ENCODE results near the gene NSUN2. TPM values are rescaled to one million over a fixed set of nuclear protein-coding genes. Genes with fewer than 3 reads are reported as not detected.

NSUN2 gene
- total RNA-seq, 1 donor from 2014 or later, result 30.1 TPM

DNA sequence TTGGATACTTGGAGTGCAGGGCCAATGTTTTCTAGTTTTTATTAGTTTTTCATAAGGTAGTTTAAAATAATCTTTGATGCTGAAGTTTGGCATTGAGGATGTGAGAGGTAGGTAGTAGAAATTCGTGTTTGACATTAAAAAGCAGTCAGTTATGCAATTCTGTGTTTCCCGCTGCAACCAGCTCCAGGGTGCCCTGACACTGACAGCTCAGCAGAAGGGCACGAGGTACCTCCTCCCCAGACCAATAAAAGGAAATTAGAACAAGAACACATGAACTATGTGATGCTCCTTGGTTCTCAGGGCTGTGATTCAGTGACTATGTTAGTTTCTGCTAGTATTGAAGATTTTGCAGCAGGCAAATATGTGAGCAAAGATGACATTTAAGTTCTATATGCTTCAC is 40.2 kb downstream of the NSUN2 start:
- intact Hi-C loops (cut with DNase I), result no loop called here
- ATAC-seq (ENCODE audit: poor library complexity), result no peak

DNA sequence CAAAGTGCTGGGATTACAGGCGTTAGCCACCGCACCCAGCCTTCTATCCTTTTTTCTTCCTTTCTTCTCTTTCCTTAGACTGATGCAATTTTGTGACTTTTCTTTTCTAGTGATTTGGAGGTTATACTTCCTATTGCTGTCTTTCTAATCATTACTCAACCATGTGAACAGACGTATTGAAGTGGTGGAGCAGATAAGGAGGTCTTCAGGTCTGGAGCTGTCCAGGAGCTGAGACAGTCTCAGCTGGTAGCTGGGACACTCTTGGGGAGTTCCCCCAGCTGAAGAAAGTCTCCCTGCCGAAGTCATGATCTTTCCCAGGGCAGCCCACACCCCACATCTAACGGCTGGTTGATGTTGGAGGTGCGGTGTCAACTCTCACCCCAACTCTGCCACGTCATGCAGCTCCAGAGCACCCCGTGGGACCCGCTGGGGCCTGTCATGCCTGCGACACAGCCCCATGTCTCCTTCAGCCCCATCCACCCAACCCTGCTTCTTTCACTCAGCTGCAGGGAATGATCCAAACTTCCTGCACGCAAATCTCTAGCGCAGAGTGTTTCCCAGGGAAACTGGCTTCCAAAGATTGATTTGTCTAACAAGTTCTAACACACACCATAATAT is 41.1 kb downstream of the NSUN2 start:
- no peak for DNase-seq
- intact Hi-C loops (cut with DNase I), result no loop called here
- ATAC-seq (ENCODE audit: poor library complexity), result no peak

More for the DNA sequence above, 40.2 kb downstream of the NSUN2 start:
- no peak for DNase-seq

DNA sequence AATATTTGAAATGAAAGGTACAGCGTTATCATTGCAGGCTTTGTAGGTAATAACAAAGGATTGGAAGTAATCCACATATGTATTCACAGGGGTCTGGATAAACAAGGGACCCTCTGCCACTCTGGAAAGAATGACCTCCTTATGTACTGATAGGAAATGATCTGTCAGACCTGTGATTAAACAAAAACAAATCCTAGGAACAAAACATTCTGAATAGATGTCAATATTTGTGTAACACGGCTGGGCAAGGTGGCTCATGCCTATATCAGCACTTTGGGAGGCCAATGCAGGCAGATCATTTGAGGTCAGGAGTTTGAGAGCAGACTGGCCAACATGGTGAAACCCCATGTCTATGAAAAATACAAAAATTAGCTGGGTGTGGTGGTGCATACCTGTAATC is 42.3 kb downstream of the NSUN2 start:
- ATAC-seq (ENCODE audit: poor library complexity) (no peak), DNase-seq (no peak)
- intact Hi-C loops (cut with DNase I), result no loop called here

DNA sequence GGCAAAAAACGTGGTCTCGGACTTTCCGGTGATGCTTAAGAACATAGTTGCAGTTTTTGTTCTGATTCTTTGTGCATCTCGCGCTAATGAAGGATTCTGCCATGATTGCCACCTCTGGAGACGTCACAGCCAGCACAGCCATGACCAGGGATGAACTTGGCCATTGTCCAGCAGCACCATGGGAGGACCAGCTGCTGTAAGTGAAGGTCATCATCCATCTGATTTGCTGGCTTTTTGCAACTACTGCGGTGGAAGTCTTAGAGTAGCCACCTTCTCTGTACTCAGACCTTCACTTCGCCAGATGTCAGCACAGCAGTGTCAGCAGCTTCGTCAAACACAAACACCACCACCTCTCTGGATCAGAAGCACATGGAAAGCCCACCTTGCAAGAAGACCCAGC is 45.7 kb downstream of the NSUN2 start:
- no peak for DNase-seq
- no peak for ATAC-seq (ENCODE audit: poor library complexity)
- intact Hi-C loops (cut with DNase I), result no loop called here

DNA sequence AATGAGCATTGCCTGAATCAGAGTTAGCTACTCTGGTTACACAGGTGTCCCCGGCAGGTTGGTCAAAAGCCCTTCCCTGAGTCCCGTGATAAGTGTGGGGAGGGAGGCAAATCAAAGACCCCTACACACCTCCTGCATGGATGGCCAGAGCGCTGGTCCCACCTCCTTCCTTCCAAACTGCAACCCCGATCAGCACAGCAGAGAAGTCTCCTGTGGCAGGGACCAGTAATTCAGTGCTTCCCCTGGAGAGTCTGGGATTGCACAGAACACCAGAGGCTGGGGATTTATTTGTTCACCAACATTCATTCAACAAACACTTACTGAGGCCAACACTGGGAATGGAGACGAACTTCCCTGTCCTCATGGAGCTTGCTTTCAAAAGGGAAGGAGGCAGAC is 46.2 kb downstream of the NSUN2 start:
- DNase-seq (no peak), ATAC-seq (ENCODE audit: poor library complexity) (no peak)
- intact Hi-C loops (cut with DNase I), result no loop called here

DNA sequence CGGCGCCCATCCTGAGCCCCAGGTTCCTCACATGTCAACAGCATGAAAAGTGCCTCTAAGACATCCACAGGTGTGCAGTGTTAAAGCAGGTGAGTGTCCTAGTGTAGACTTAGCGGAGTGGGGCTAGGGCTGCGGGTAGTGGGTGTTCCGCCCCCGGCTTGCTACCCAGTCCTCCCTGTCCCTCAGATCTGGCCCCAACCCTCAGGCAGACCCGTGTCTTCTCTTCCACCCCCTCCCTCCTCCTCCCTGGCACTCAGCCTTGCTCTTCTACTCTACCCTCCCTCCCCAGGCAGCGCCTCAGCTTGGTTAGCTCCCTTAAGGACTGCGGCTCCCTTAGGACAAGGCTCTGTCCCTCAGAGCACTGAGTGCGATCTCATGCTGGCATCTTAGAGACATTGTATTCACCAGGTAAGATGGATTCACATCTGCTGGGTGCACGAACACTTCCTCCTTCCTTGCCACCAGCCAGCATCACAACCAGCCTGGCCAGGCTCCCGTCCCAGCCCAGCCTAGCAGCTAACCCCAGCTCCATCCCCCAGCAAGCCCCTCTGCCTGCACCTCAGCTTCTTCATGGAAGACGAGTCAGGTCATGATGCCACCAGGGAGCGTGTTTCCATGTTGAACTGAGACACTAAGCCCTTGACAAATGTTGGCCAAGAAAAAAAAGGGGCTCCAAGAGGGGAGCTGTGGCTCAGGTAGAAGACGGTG is 46.8 kb downstream of the NSUN2 start:
- no peak for DNase-seq
- intact Hi-C loops (cut with DNase I), result no loop called here
- no peak for ATAC-seq (ENCODE audit: poor library complexity)

DNA sequence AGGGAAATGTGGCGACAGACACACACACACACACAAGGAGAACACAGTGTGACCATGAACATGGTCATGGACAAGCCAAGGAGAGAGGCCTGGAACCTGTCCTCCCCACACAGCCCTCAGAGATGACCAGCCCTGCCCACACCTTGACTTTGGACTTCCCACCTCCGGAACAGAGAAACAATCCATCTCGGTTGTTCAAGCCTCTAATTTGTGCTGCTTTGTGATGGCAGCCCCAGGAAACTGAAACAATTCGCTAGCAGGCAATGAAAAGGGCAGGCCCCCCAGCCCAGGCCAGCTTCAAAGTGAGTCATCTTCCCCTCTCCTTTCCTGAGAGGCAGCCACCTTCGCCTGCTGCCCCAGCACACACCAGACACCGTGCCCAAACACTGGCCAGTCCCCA is 47.7 kb downstream of the NSUN2 start:
- intact Hi-C loops (cut with DNase I), result no loop called here
- no peak for ATAC-seq (ENCODE audit: poor library complexity)
- no peak for DNase-seq

DNA sequence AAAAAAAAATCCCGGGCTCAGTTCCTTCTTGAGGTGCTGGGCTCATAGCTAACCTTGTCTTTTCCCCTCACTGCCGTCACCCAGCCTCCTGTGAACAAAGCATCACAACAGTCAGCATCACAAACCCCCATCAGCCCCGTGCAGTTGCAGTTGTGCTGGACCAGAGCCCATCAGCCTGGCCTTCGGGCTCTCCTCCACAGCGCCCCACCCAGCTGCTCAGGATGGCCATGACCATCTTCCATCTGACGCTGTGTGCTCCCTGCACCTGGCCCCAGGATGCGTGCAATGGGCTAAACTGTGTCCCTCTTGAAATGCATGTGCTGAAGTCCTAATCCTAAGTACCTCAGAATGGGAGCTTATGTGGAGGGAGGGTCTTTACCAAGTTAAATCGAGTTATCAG is 48.1 kb downstream of the NSUN2 start:
- intact Hi-C loops (cut with DNase I), result no loop called here
- no peak for DNase-seq
- no peak for ATAC-seq (ENCODE audit: poor library complexity)

DNA sequence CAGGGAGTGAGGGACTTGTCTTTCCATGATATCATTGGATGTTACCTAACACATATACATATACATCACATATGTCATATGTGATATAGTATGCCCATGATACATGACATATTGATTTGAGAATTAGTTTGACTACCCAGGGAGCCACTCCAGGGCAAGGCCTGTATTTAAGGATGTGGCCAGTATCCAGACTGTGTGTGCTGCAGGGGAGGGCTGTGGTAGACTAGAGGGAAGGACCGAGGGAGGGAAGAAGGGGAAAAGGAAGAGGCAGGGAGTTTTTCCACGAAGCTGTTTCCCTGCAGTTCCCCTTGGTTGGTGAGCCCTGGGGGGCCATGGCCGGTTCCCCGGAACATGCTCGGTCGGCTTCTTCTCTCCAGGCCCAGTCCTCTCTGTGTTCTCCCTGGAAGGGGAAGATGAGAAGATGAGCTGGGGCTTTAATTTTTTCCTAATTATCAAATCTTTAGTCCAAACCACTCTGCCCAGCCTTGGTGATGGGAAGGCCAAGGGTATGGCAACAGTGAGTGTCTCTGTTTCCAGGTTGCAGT is 48.7 kb downstream of the NSUN2 start:
- DNase-seq (no peak), ATAC-seq (ENCODE audit: poor library complexity) (no peak)
- intact Hi-C loops (cut with DNase I), result no loop called here

DNA sequence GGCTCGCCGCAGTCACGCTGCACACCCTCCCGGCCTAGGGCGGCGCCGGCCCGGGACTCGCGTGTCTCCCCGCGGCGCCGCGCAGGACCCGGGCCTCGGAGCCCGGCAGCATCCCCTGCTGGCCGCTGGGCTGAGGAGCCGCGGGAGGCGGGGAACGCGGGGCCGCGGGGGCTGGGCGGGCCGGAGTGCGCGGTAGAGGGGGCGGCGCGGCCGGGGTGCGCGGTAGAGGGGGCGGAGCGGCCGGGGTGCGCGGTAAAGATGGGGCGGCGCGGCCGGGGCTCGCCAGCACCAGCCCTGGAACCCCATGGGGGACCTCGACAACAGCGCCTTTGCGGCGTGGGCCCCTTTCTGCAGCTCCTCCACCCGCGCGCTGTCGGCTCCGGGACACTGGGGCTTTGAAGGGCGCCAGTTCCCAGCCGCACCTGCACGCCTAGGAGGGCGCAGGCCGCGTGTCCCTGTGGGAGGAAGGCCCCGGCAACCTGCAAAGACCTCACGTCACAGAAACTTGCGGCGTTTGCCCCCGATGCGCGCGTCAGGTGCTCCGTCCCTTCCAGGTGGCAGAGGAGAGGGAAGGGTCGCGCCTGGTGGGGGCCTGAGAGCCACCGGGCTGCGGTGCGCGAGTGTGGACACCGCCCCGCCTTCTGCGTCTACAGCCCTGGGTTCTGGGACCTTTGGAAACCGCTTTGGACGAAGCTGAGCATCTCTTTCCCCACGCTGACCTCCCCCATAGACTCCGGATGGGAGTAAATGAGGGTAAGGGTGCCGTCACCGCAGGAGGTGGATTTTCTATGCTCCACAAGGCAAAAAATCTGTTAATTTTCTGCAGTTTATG is 49.6 kb downstream of the NSUN2 start:
- intact Hi-C loops (cut with DNase I), result no loop called here
- ATAC-seq (ENCODE audit: poor library complexity) (peak; percentile 97), DNase-seq (no peak)

DNA sequence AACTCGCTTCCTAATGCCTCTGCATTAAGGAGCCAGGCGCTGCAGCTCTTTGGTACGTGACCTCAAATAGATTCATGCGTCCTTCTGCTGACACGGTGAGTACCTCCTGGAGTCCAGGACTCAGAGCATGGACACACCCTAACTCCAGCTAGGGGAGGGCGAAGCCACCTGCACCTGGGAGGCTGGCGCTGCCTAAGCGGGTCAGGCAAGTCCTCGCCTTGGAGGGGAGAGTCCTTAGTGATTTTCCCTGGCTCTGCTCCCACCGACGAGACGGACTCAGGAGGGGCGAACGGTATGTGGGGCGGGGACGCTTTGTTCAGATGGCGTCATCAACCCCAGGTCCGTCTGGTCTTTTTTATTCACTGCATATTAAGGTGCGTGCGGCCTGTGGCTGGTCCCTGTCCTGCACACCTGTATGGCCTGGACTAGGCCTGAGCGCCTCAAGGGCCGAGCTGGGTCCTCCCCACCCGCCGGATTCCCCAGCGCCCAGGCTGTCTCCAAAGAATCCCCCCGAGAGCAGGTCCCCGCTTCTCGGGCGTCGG is 50.3 kb downstream of the NSUN2 start:
- ATAC-seq (ENCODE audit: poor library complexity) (no peak), DNase-seq (no peak)
- intact Hi-C loops (cut with DNase I), result no loop called here

DNA sequence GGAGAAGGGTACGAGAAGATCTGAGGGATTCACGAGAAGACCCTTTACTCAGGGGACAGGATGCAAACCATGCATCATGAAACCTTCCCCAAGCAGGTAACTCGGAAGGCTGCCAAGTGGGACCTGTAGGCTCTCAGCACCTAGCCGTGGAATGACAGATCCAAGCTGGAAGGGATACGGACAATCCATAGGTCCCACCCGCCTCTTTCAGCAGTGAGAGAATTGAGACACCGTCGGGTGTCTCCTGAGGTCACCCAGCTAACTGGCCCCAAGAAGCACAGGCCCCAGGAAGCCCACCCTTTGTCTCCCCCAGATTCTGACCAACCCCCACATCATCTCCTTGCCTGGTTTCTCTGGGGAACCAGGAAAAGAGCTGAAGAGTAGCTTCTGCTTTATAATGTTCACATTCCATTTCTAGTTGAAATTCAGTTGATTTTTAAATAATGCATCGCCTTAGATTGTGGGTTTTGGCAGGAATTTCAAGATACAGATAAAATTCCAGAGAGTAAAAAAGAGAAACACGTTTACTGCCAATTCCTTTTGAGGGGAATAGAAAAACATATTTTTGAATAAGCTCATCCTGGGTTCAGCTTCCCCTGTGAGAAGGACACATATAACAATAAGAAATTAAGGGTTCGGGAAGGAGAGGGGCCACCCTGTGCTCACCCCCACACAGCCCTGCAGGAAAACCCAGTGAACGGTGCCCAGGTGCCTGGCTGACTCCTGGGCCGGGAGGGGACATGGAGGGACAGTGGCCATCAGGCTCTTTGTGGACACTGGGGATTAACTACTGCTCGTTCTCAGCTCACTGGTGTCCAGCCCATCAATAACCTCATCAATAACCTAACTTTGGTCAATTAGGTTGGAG is 51.1 kb downstream of the NSUN2 start:
- intact Hi-C loops (cut with DNase I), result no loop called here
- ATAC-seq (ENCODE audit: poor library complexity) (no peak), DNase-seq (no peak)

DNA sequence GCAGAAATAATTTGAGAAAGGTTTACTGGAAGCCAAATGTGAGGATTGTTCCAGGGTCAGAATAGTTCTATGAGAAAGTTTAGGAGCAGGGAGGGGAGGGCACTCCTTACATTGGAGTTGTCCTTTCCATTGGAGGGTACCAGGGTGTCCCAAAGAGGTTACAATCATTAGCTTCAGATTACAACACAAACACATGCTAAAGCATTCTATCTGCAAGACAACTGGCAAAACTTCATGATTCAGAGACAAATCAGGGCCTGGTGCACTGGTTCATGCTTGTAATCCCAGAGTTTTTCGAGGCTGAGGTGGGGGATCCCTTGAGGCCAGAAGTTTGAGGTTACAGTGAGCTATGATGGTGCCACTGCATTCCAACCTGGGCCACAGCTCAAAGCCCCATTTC is 51.8 kb downstream of the NSUN2 start:
- ATAC-seq (ENCODE audit: poor library complexity) (no peak), DNase-seq (no peak)
- intact Hi-C loops (cut with DNase I), result no loop called here

DNA sequence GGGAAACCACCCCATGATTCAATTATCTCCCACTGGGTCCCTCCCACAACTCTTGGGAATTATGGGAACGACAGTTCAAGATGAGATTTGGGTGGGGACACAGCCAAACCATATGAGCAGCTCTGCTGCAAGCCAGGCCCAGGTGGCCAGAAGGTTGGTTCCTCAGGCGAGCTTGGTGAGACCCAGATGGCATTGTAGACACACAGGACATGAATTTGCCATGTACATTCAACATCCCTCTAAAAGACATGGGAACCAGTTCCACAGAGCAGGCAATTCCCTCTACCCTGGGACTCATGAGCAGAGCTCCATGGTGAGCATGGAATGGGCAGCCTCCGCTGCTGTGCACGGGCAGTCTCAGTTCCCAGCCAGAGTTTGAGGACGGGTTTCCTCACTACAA is 53.3 kb downstream of the NSUN2 start:
- intact Hi-C loops (cut with DNase I), result loop anchor here (10.0 kb wide), 1 partner anchor 695 kb away; no protein-coding TSS in a partner anchor
- ATAC-seq (ENCODE audit: poor library complexity) (no peak), DNase-seq (no peak)

DNA sequence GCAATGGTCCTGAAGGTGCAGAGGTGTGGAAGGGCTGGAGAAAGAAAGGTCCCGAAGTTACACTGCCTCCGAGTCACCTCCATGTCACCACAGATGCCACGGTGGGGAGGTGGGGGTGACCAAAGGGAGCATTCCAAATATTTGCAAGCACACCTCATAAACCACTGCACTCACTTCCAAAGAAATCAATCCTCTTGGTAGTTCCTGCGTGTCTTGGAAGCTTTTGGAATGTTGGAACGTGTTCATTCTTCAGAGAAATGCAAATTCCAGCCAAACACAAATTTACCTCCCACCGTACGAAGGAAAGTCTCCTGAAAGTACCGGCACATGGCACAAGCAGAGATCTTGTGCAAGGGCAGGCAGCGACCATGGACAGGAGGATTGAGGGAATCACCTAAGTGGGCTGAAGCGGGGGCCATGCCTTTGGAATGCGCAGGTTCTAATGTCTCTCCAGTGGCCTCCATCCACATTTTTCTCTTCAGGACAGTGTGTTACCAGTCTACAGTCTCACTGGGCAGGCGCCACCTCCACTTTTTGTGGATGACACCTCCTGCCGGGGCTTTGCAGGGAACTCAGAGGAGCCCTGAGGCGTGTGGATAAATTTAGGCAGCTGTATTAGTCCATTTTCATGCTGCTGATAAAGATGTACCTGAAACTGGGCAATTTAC is 54.0 kb downstream of the NSUN2 start:
- DNase-seq (no peak), ATAC-seq (ENCODE audit: poor library complexity) (no peak)
- intact Hi-C loops (cut with DNase I), result loop anchor here (10.0 kb wide), 1 partner anchor 694 kb away; no protein-coding TSS in a partner anchor

DNA sequence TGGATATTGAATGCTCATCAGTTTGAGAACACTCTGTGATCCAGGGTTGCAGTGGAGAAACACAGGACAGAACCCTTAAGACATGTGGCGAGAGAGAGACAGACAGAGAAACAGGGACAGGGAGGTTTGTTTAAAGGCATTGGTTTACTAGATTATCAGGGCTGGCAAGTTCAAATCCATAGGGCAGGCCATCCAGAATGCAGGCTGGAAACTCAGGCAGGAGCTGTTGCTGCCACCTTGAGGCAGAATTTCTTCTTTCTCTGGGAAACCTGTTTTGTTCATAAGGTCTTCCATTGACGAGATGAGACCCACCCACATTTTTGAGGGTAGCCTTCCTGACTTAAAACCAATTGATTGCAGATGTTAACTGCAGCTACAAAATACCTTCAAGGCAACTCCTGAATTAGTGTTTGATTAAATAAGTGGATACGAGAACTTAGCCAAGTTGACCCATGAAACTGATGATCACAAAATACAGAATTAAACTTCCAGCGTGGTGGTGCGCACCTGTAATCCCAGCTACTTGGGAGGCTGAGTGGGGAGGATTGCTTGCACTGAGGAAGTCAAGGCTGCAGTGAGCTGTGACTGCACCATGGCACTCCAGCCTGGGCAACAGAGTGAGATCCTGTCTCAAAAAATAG is 55.9 kb downstream of the NSUN2 start:
- intact Hi-C loops (cut with DNase I), result loop anchor here (10.0 kb wide), 1 partner anchor 692 kb away; no protein-coding TSS in a partner anchor
- peak; percentile 69 for ATAC-seq (ENCODE audit: poor library complexity)
- DNase-seq, result no peak

DNA sequence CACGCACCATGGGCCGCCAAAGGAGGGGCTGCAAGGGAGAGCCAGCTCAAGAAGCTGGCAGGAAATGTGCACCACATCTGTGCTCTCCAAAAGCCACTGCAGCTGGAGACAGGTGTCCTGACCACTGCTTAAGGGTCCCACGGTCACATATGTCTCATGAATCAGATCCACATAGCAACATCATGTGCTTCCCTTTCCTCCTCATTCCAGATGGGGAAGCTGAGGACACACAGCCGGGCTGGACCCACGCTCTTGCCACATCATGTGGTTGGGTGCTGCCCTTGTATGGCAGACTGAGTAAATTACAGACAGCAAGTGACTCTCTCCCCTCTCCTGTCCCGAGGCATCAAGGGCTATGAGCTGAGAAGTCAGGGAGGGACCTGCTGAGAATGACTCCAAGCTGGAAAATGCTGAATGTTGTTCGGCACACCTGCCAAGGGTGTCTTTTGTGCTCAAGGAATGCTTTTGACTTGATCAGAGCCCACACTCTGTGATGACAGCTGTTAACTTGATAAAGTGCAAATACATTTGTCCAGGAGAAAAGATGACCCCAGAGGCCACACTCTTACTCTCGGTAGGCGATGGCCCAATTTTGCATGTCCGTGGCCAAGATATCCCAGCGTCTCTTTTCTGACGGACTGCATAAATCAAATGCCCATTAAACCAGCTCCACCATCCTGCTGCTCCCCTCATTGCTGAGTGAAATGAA is 58.2 kb downstream of the NSUN2 start:
- ATAC-seq (ENCODE audit: poor library complexity) (peak; percentile 46), DNase-seq (no peak)
- intact Hi-C loops (cut with DNase I), result loop anchor here (10.0 kb wide), 1 partner anchor 690 kb away; no protein-coding TSS in a partner anchor
